ENCODE data around the gene PRKG2. TPM values are rescaled to one million over a fixed set of nuclear protein-coding genes. Genes with fewer than 3 reads are reported as not detected.
"Not testable (repeated sequence)": the region's sequence is repeated elsewhere in the genome, so short reads cannot be mapped to it uniquely, and the experiment has no call there.

PRKG2 gene, protein sequence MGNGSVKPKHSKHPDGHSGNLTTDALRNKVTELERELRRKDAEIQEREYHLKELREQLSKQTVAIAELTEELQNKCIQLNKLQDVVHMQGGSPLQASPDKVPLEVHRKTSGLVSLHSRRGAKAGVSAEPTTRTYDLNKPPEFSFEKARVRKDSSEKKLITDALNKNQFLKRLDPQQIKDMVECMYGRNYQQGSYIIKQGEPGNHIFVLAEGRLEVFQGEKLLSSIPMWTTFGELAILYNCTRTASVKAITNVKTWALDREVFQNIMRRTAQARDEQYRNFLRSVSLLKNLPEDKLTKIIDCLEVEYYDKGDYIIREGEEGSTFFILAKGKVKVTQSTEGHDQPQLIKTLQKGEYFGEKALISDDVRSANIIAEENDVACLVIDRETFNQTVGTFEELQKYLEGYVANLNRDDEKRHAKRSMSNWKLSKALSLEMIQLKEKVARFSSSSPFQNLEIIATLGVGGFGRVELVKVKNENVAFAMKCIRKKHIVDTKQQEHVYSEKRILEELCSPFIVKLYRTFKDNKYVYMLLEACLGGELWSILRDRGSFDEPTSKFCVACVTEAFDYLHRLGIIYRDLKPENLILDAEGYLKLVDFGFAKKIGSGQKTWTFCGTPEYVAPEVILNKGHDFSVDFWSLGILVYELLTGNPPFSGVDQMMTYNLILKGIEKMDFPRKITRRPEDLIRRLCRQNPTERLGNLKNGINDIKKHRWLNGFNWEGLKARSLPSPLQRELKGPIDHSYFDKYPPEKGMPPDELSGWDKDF
- 0.06 and 0.82 TPM in 2 replicates for total RNA-seq

DNA sequence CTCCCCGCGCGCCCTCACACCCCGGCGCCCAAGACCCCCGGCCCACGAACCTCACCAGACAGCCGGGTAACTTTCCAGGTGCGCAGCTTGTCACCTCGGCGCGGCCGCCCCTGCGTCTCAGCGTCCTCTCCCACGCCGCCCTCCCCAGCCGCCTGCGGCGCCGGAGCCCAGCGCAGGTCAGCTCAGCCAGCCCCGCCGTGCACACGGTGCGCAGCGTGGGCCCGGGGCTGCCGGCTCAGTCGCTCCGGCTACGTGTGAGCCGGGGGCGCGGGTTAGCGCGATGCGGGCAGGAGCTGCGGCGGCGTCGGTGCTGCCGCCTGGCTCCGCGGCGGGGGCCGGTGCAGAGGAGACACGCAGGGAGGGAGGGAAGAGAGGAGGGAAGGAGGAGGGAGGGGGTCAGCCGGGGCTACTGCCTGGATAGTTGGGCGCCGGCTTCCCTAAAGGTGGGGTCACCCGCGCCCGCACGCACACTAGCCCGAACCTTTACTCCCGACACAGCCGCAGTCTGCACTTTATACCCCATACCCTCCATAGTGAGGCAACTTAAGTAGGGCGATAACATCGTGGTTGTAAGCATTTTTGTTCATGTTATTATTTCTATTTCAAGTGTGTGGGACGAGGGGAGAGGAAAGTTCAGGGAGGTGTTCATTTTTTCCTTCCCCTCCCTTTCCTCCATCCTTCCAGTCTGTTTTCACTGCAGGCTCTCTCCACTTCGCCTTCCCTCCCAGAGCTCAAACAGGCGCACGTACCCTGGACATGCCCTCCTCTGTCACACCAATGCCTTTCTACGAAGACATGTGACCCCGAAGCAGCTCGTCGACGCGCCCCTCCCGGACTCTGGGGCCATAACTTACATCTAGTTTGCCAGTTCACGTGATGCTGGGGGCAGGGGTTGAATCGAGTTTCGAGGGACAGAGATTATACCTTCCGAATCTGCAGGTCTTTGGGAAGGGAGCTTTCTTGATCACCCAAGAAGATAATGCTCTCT, at the start of gene PRKG2:
Gene PRKG2, minus strand, starts transcription at position 342 of the 988 bp plus-strand sequence. CDS start 10,175 bp downstream, outside the sequence.
- no peak for DNase-seq (ENCODE audit: extremely low read depth, low read depth, low spot score)

DNA sequence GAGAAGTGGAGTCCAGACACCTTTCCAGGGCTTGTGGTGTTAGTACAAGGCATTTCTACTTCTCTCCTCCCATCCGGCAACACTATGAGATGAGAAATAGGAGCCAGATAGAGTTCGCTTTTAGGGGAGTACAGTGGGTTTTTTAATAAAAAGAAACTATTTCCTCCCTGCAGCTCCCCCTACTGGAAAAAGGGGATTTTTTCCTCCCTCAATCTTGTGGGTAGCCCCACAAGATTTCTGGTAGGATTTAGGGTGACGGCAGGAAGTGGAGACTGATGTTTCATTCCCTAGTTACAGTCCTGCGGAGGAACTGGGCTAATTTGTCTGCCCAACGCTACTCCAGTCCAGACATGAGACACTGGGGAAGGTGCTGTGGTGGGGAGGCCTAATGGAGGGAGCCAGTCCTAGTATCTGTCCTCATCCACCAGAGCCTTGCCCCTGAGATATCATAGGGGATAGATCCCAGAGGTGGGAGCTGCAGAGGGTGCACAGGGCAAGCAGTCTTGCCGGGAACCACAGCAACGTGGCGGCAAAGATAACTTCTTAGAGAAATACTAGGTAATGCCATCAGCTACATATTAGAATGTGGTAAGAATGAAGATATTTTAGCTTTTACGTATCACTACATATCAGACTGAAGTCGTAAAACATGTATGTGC, 45.5 kb upstream of the PRKG2 start:
- no peak for DNase-seq (ENCODE audit: extremely low read depth, low read depth, low spot score)

DNA sequence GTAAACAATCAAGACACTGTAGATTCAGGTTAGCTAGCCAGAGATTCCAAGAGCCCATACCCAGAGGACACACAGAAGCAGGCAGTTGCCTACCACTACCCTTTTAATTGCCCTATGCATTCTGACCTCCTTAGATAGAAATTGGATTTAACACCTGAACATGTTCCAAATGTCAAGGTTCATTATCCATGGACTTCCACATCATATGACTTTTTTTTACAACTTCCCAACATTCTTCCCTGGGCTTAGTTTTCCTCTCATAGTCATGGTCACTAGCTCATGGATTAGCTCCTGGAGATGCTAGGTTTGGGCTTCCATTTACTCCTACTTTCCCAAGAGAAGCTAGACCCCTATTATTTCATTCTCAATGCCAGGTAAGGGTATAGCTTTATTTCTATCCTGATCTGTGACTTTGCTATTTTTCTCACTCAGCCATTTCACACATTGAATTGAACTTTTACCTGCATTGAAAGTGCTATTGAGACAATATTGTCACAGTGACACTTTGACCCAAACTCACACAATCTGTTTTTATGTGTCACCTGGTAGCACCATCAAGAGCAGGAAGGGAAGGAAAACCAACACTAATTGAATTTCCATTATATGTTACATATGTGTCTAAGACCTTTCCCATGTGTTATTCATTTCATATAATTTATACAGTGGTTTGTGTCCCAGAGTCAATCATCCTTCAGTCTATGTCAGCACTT, 44.0 kb upstream of the PRKG2 start:
- no peak for DNase-seq (ENCODE audit: extremely low read depth, low read depth, low spot score)

DNA sequence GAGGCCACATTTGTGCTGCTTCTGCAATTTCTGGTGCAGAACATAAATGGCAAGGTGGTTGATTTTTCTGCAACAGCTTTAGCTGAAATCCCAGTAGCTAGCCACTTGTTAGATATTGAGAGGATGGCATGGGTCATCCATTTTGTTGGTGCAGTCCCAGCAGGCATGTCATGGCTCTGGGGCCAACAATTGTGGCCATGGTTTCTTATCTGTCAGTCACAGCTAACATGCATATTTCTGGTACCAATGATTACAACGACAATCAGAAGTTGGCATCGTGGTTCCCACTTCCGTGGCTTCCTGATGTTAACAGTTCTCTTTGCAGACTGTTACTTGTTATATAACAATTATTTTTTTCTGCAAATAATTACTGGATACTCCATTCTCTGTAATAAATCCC, 42.8 kb upstream of the PRKG2 start:
- no peak for DNase-seq (ENCODE audit: extremely low read depth, low read depth, low spot score)

DNA sequence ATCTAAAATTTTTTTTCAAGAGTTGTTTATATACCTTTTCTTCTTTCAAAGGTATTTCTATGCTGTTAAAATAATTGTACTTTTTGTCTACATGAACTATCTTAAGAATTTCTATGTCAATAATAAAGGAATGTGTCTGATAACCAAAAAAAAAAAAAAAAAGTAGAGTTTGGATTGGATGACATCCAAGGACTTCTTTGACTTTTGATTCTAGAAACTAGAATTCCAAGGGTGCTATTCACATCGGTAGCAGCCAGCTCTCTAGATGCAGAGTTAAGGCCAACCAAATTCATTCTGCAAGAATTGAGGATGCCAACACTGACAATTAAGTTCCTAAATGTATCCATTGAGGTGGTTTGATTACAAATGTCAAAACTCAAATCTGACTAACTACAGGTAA, 42.0 kb upstream of the PRKG2 start:
- no peak for DNase-seq (ENCODE audit: extremely low read depth, low read depth, low spot score)

DNA sequence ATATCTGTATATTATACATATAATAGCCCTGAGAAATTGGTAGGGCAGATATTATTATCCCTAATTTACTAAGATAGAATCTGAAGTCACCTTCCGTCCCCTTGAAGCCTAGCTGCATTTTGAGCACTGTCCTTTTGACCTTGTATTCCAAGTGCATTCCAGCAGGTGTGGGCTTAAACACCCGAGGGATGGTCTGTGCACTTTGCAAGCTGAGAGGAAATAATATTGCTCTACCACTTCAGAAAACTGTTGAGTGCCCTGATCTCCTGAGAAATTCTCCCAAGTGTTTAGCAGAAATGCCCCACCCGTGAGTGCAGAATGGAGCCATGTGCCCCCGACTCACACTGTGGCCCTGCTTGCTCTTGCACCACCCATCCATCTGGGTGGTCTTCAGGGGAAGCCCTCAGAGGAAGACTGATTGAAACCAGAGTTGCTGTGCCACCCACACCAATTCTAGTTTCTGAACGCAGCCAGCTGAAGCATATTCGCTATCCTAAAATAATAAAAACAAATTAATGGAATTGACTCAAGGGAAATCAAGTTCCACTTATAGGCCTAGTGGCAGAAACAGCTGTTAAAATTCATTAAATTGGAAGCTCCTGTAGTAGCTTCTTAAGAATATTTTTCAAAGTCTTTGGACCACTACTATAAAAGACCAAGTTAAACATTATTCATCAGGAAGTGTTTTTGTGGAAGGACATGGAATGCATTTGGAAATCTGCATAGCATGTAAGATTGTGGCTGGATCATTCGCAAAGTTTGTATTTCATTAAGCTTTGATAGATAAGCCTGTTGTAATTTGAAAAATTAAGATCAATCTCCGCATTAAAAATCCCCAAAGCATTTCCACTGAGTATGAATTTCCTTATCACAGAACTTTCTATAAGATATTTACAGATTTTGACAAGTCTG, 41.3 kb upstream of the PRKG2 start:
- DNase-seq (ENCODE audit: extremely low read depth, low read depth, low spot score): no peak

DNA sequence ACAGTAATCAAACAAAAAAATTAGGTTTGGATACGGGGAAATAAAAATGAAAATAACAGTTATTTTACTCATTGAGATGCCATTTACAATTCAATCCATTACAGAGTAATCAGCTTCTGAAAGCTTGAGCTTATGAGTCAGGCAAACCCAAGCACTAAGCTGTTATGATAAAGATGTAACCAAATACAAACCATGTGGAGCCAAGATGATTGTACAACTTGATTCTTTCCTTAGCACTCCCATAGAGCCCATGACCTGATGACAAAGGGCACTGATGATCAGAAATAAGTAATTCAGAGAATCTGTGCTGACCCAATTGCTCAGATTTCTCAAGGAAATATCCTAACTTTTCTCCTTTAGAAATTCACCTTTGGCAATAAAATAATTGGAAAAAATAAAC, 40.5 kb upstream of the PRKG2 start:
- DNase-seq (ENCODE audit: extremely low read depth, low read depth, low spot score): no peak

DNA sequence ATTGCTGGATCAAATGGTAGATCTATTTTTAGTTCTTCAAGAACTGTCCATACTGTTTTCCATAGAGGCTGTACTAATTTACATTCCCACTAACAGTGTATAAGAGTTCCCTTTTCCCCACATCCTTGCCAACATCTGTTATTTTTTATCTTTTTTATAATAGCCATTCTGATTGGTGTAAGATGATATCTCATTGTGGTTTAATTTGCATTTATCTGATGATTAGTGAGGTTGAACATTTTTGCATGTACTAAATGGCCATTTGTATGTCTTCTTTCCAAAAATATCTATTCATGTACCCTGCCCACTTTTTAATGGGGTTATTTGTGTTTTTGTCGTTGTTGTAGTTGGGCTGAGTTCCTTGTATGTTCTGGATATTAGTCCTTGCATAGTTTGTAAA, 35.4 kb upstream of the PRKG2 start:
- no peak for DNase-seq (ENCODE audit: extremely low read depth, low read depth, low spot score)

DNA sequence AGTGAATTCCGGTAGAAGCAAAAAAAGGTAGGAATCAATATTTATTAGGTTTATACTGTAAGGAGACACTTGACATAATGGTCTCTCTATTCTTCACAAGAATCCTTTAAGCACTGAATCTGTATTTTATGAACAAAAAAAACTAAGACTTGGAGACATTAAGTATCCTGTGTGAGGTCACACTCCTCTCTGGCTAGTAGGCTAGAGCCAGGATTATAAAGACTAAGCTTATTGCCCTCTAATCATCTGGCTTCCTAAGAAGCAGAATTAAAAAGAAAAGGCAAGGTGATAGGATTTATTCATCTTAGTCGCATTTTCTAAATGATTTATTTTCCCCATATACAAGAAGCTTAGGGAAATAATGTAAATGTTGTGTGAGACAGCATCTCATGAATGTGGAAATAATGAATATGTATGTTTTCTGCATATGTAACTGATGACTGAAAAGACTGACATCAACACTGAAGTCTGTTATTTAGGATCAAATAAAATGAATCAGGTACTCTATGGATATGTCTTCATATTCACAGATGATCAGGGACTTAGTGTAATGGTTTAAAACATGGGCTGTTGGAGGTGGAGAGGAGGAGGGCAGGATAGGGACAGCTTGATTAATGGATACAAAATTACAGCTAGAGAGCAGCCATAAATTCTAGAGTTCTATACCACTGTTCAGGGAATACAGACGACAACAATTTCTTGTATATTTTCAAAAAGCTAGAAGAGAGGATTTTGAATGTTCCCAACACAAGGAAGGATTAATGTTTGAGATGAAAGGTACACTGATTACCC, 30.4 kb upstream of the PRKG2 start:
- DNase-seq (ENCODE audit: extremely low read depth, low read depth, low spot score): no peak

DNA sequence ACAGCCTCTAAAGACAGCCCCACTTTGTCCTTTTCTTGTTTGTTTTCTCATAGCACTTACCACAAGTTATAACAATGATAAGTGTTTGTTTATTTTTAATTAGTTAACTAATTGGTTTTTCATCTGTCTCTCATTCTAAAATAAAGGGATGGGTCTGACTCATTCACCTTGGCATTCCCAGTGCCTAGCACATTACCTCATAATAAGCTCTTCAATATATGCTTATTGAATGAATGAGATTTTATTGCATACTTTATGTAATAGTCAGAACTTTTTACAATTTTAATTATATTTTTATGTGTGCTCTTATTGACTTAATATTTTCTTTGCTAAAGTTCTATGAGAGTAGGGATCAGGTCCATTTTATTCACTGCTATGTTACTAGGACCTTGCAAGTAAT, 22.8 kb upstream of the PRKG2 start:
- DNase-seq (ENCODE audit: extremely low read depth, low read depth, low spot score): no peak

DNA sequence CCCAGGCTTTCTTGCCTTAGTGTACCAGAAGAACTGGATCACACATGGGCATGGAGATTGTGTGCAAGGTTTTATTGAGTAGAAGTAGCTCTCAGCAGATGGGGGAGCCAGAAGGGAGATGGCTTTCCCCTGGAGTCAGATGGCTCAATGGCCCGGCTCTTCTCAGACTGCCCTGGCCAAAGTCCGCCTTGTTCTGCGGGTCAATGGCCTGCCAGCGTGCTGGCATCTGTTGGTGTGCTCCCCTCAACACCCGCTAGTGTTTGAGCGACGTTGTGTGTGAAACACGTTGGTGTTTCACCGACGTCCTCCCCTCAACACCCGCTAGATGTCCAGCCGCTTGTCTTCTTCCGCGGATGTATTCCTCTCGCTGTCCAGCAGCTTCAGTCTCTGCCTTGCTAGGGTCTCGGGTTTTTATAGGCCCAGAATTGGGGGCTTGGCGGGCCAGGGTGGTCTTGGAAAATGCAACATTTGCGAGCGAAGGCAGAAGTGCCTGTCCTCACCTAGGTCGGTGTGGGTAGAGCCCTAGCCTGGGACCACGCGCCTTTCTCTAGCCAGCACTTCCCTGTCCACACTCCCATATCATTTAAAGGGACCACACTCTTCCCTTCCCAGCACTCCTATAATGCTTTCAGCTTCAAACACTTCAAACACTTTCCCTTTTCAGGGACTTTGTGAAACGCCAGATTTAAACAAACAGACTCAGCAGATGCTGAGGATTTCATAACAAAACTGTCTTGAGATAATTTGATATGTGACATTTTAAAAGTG, 21.1 kb upstream of the PRKG2 start:
- no peak for DNase-seq (ENCODE audit: extremely low read depth, low read depth, low spot score)

DNA sequence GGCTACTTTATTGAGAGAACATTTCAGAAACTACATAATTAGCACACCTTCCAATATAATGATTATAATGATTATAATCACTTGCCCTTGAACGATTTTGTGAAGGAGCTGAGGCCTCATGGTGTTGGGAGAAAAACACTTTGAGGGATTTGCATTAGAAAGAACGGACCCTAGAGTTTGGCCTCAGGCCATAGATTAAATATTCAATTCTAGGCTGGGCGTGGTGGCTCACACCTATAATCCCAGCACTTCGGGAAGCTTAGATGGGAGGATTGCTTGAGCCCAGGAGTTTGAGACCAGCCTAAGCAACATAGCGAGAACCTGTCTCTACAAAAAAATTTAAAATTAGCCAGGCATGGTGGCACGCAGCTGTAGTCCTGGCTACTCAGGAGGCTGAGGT, 12.9 kb upstream of the PRKG2 start:
- DNase-seq (ENCODE audit: extremely low read depth, low read depth, low spot score): no peak

DNA sequence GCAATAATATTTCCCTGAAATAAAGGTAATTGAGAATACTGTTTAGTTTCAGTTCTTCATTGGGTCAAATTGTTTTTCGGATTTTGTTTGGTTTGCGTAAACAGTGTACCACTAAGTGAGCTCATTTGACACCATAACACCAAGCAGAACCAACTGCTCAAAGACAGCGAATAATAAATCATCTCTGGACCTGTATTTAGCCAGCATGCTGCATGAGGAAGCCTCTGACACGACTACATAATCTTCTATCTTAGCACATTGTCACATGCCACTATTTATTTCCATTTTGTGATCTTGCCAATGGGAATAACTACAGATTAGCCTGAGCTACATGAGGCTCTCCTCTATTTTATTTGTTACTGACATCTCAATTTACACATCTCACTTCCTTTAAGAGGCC, 12.1 kb upstream of the PRKG2 start:
- no peak for DNase-seq (ENCODE audit: extremely low read depth, low read depth, low spot score)

DNA sequence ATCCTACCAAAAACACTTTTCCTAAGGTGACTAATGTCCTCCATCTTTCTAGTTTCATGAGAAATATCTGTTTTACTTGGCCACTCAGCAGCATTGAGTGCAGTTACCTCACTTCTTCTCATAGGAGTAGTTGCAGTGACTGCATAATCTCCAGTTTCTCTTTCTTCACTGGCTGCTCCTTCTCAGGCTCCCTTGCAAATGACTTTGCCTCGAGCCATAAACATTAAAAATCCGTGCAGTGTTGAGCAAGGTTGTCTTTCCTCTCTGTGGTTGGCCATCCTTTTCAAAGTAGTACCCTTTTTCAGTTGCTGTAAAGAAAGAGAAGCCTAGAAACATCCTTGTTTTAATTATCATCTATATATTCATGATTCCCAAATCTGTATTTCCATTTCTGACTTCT, 10.2 kb upstream of the PRKG2 start:
- no peak for DNase-seq (ENCODE audit: extremely low read depth, low read depth, low spot score)

DNA sequence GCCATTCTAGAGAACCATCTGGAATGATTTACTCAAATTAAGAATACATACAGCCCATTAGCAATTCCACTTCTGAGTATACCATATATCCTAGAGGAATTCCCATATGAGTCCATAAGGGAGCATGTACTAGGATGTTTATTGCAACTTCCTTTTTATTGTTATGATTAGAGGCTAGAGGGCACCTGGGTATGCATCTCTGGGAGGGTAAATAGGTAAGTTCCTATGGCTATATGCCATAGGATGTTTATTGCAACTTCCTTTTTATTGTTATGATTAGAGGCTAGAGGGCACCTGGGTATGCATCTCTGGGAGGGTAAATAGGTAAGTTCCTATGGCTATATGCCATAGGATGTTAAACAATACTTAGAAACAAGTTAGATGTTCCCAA, 7.1 kb upstream of the PRKG2 start:
- DNase-seq (ENCODE audit: extremely low read depth, low read depth, low spot score): not testable (repeated sequence)

DNA sequence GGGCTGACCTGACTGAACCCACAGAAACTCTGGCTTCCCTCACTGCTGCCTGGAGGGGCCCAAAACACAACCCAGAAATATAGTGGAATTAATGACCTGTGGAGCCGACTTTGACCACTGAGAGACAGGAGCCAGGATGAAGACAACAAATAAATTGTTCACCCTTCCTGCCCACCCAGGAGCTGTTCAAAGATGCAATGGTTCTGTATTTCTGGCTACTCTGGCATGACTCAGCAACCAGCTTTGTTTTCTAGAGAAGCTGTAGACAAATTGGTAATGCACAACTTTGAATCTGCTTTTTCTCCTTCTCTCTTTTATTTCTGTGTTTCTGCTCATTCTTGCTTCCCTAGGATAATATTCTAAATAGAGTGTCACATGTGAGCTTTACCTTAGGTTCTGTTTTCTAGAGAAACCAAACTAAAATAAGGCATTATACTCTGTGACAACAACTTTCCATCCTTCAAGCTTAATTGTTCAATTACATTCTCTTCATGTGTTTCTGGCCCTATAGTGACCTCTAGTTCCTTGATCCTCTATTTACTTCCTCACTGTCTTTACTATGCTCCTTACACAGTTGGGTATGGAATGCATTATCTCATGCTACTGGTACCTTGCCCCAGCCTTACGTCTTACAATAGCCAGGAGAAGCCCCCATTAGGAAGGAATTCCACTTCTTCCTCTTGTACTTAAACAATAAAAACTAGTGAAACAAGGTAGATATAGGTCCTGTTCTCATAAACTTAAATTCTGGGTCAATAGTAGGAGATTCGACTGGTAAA, 6.5 kb upstream of the PRKG2 start:
- no peak for DNase-seq (ENCODE audit: extremely low read depth, low read depth, low spot score)

DNA sequence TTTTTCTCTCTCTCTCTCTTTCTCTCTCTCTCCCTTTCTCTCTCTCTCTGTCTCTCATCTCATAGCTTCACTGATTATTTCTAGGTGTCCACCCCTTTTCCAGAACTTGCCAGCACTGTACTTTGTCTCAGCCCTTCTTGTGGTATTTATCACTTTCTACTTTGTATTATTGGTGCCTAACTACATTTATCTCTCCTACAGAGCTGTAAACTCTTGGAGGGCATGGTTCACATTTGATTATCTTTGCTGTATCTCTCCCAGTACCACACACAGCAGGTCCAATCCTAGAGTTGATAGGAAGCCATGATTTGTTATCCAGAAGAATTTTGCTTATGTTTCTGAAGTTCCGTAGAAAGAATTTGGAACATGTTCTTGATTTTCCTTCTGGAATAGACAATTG, 5.2 kb upstream of the PRKG2 start:
- no peak for DNase-seq (ENCODE audit: extremely low read depth, low read depth, low spot score)
